ENCODE results near the gene TOB1. TPM values are rescaled to one million over a fixed set of nuclear protein-coding genes. Genes with fewer than 3 reads are reported as not detected.

Gene TOB1
- total RNA-seq, 1 experiment from 2014 or later: 7.0 TPM

Other genes starting within 250 kb of the TOB1 start
- gene ABCC3, start 231.5 kb downstream of the TOB1 start, total RNA-seq (2014; rRNA removed; shearing (Covaris generic)): 15.2 and 16.0 TPM in 2 replicates
- gene ANKRD40, start 158.4 kb downstream of the TOB1 start, total RNA-seq (2014; rRNA removed; shearing (Covaris generic)): 34.6 and 36.3 TPM in 2 replicates
- 18.7 and 23.7 TPM in 2 replicates for gene LUC7L3, start 146.8 kb downstream of the TOB1 start, total RNA-seq (2014; rRNA removed; shearing (Covaris generic))
- not detected in 2 replicates for gene ANKRD40CL, start 98.8 kb downstream of the TOB1 start, total RNA-seq (2014; rRNA removed; shearing (Covaris generic))
- gene WFIKKN2, start 30.8 kb downstream of the TOB1 start, total RNA-seq (2014; rRNA removed; shearing (Covaris generic)): not detected in 2 replicates